ENCODE results near the gene MICA.

DNA sequence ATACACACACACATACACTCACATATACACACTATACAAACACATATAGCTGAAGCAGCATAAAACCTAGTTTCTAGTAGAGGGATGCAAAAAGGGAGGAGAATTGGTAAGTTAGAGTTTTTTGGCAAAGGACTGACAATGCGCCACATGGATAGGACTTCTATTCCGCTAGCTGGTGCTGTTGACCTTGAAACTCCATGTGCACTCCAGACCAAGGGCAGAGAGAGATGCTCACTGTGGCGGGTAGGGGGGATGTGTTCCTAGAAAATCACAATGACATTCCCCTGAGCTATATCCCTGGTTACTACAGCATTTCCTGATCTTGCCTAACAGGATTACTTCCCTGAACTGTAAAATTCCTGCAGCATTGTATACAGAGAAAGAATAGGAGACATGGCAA, 19.2 kb downstream of the MICA start:
- TF ChIP-seq, protein P1, sequence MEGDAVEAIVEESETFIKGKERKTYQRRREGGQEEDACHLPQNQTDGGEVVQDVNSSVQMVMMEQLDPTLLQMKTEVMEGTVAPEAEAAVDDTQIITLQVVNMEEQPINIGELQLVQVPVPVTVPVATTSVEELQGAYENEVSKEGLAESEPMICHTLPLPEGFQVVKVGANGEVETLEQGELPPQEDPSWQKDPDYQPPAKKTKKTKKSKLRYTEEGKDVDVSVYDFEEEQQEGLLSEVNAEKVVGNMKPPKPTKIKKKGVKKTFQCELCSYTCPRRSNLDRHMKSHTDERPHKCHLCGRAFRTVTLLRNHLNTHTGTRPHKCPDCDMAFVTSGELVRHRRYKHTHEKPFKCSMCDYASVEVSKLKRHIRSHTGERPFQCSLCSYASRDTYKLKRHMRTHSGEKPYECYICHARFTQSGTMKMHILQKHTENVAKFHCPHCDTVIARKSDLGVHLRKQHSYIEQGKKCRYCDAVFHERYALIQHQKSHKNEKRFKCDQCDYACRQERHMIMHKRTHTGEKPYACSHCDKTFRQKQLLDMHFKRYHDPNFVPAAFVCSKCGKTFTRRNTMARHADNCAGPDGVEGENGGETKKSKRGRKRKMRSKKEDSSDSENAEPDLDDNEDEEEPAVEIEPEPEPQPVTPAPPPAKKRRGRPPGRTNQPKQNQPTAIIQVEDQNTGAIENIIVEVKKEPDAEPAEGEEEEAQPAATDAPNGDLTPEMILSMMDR (IDR thresholded peaks at IDR 0.05), result no peak
- no peak for TF ChIP-seq POLR2A (IDR thresholded peaks at IDR 0.05)

Measured in body of pancreas (tissue), 4 donors.